Tibial nerve (tissue), 3 donors: ENCODE data around the gene FBXO38.

Experiments
- POLR2A ChIP-seq, 2 donors: fragments of 450-650 bp; IDR thresholded peaks; one replicate each; pipeline ENCODE4 v1.6.1; 2017; ENCODE audit warnings: antibody characterized with exemption in 2 of 2, mild to moderate bottlenecking in 2 of 2, moderate library complexity in 2 of 2
- TF ChIP-seq, protein P1 (sequence below), 5 experiments: fragments of 200-600 bp in 3 of 5; fragments of 450-650 bp in 2 of 5; sonication (generic) in 3 of 5; IDR thresholded peaks; one replicate each; pipeline ENCODE4 v1.5.1; 2016 to 2019; ENCODE audit warnings: antibody characterized with exemption in 5 of 5, mild to moderate bottlenecking in 3 of 5, moderate library complexity in 2 of 5

GRCh38 chr5:148452499-148453193 is 68.9 kb downstream of the FBXO38 start:
- TF ChIP-seq, protein P1, sequence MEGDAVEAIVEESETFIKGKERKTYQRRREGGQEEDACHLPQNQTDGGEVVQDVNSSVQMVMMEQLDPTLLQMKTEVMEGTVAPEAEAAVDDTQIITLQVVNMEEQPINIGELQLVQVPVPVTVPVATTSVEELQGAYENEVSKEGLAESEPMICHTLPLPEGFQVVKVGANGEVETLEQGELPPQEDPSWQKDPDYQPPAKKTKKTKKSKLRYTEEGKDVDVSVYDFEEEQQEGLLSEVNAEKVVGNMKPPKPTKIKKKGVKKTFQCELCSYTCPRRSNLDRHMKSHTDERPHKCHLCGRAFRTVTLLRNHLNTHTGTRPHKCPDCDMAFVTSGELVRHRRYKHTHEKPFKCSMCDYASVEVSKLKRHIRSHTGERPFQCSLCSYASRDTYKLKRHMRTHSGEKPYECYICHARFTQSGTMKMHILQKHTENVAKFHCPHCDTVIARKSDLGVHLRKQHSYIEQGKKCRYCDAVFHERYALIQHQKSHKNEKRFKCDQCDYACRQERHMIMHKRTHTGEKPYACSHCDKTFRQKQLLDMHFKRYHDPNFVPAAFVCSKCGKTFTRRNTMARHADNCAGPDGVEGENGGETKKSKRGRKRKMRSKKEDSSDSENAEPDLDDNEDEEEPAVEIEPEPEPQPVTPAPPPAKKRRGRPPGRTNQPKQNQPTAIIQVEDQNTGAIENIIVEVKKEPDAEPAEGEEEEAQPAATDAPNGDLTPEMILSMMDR (IDR thresholded peaks at IDR 0.05): no peak
- TF ChIP-seq POLR2A (IDR thresholded peaks at IDR 0.05): no peak
